T follicular helper cell (primary cell): ENCODE measurements around the gene PPA2.
"Not testable (repeated sequence)": the region's sequence is repeated elsewhere in the genome, so short reads cannot be mapped to it uniquely, and the experiment has no call there.

Experiments used
- DNase-seq: peaks from one replicate; pipeline ENCODE4 v3.0.0-alpha.2; 2020; ENCODE audit warnings: low read depth
- total RNA-seq, 2 experiments: gene quantifications; one replicate each; lab custom pipeline; 2026; lab: John Stamatoyannopoulos, UW

Gene PPA2
- total RNA-seq: 49.8 to 78.8 reads per million in 2 experiments

DNA sequence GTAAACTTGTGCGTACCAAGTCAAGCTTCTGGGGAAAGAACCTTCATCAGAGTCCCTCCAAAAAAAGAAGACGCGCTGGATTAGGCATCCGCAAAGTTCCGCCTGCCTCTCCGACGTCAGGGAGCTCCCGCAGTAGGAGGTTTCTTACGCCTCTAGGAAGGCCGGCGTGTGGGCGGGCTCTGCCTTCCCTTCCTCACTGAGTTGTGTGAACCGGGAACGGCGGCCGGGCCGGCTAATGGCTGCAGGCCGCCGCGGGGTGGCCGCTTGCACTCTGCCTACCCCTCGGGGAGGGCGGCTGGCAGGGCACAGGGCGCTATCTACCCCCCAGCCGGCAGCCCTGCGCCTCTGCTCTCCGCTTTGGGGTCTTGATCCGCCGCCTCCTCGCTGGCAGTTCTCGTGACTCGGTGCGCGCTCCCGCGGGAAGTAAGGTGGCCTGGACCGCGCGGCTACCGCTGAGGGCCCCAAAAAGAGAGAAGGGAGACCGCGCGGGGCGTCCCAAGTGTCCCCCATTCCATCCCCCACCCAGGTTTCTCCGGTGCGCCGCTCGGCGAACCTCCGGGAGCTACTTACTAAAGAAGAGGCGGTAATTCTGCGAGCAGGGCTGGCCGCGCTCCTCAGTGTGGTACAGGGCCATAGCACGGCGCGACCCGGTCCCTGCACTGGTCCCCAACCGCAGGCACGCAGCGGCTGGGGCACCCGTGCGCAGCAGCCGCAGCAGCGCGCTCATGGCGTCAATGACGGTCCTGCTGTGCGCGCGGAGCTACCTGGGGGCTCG lies at the start of gene PPA2:
Gene PPA2, minus strand, starts transcription at position 739 of the 775 bp plus-strand sequence. Its CDS starts 12 bp downstream, at position 727.
- peak; percentile 65 for DNase-seq

- no peak for DNase-seq
These were observed 47.2 kb upstream of the PPA2 start for GRCh38 chr4:105520819-105521790.

DNA sequence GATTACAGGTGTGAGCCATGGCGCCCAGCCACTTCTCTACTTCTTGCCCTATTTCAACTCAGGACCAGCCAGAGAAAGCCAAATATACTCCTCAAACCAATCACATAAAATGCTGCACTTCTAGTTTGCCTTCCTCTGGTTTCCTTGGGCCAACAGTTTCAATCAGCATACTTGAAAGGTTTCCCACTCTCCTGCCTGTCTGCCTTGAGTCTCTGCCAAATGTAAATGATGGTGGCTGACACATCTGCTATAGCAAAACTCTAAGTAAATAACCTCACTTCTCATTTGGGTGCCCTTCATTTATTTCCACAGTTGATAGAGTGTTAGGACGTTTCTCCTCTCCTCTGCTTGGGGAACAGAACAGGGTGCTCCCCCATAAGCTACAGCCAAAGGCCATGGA lies 36.4 kb upstream of the PPA2 start:
- DNase-seq: no peak

DNA sequence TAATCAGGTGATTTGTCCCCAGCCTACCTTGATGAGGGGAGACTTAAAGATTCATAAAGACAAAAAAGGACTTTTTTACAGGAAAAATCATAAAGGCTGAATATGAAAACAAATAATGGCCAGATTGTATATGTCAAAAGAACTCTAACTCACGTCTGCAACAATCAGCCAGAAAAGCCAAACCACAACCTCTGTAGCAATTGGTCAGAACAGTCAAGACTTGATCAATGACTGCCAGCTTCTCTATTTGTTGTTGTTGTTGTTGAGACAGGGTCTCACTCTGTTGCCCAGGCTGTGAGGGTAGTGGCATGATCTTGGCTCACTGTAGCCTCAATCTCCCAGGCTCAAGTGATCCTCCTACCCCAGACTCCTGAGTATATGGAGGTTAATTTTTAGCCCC lies 35.9 kb upstream of the PPA2 start:
- DNase-seq: no peak

- no peak for DNase-seq
These were observed 35.4 kb upstream of the PPA2 start for GRCh38 chr4:105509291-105509690.

DNA sequence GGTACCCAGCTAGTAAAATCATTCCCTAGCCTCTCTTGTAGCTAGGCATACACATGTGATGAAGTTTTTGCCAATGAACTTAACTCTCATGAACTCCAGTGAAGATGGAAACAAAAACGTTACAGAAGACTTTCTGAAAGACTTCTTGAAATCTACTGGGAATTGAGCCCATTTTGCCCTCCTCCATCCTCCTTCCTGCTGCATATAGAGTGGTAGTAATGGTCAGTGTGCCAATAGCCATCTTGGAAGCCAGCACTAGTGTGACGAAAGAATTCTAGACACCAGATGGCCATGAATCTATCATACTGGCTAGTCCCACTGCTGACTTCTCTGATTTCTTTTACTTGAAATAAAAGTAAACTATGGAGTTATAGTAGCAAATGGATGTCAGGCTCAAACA lies 30.9 kb upstream of the PPA2 start:
- no peak for DNase-seq

DNA sequence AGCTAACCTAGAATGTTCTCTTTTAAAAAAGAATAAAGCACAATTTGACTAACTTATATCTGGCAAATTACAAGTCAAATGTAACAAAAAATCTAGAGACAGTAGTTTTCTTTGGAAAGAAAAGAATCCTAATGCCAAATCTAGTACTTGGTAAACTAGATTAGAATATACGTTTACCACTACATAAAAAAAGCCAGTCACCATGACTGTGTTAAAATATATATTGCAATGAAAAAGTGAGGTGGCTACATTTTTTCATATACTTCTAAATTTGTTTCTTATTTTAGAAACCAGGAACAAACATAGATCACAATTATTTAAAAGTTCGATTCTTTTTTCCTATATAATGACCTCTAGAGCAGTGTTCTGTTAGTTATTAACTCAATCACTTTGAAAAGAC lies 29.6 kb upstream of the PPA2 start:
- DNase-seq: no peak

GRCh38 chr4:105496899-105497298 lies 23.0 kb upstream of the PPA2 start:
- no peak for DNase-seq

- no peak for DNase-seq
These were observed 21.8 kb upstream of the PPA2 start for GRCh38 chr4:105495667-105496066.

- DNase-seq: no peak
These were observed 16.7 kb upstream of the PPA2 start for GRCh38 chr4:105490523-105490922.

GRCh38 chr4:105483840-105484239 lies 10.0 kb upstream of the PPA2 start:
- no peak for DNase-seq

DNA sequence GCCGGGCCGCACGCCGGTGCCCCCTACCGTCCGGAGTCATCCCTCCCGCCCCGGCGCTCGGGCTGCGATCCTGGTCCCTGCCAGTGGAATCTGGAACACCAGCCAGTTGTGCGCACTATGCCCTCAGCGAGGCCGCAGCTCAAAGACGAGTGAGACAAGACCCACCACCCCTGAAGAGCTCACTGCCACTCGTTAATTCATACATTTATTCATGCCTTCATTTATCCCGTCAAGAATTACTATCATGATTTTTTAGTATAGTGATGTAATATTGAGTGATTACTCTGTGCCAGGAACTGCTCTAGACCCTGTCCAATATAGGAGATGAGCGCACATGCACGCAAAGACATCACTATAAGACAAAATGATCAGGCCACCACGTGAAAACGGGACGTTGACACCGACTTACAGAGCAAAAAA lies 247 bp upstream of the PPA2 start:
- peak; percentile 75 for DNase-seq

DNA sequence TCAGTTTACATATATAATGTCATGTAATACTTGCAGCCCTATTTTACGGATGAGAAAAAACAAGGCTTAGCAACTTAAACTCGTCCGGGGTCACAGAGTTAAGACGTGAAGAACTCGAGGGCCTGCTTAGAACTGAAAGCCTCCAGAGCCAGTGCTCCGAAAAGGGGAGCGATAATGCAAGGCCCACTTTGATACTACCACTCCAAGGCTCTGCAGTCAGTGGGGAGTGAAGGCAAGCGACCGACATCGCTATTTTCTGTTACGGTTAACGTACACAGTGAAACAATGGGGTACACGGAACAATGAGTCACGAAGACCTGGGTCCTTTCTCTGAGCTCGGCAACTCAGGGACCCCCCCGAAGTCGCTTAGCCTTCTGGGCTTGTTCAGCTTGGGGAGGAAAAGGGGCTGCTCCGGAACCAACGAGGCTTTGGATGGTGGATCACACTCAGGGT lies 965 bp downstream of the PPA2 start:
- no peak for DNase-seq

GRCh38 chr4:105471566-105472176 lies 2.2 kb downstream of the PPA2 start:
- DNase-seq: peak; percentile 60

- DNase-seq: no peak
These were observed 3.1 kb downstream of the PPA2 start for GRCh38 chr4:105470766-105471165.

- DNase-seq: no peak
These were observed 4.1 kb downstream of the PPA2 start for GRCh38 chr4:105469736-105470135.

DNA sequence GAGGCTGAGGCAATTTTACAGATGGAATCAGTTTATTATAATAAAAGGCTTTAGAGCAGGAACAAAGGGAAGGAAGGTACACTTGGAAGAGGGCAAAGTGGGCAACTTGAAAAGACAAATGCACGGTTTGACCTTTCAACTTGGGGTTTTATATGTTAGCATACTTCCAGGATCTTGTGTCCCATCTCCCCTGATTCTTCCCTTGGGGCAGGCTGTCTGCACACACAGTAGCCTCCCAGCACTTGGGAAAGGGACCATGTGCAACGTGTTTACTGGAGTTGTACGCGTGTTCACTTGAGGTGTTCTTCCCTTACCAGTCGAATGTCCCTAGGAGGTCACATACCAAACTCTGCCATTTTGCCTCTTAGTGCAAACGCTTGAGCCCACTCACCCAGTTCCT lies 7.3 kb downstream of the PPA2 start:
- no peak for DNase-seq

DNA sequence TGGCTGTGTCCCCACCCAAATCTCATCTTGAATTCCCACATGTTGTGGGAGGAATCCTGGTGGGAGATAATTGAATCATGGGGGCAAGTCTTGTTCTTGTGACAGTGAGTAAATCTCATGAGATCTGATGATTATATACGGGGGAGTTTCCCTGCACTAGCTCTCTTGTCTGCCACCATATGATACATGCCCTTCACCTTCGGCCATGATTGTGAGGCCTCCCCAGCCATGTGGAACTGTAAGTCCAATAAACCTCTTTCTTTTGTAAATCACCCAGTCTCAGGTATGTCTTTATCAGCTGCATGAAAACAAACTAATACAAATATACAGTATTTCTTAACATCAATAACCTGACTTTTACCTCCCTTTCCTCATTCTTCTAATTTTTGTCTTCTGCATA lies 9.3 kb downstream of the PPA2 start:
- DNase-seq: not testable (repeated sequence)

GRCh38 chr4:105462576-105462975 lies 11.3 kb downstream of the PPA2 start:
- no peak for DNase-seq

DNA sequence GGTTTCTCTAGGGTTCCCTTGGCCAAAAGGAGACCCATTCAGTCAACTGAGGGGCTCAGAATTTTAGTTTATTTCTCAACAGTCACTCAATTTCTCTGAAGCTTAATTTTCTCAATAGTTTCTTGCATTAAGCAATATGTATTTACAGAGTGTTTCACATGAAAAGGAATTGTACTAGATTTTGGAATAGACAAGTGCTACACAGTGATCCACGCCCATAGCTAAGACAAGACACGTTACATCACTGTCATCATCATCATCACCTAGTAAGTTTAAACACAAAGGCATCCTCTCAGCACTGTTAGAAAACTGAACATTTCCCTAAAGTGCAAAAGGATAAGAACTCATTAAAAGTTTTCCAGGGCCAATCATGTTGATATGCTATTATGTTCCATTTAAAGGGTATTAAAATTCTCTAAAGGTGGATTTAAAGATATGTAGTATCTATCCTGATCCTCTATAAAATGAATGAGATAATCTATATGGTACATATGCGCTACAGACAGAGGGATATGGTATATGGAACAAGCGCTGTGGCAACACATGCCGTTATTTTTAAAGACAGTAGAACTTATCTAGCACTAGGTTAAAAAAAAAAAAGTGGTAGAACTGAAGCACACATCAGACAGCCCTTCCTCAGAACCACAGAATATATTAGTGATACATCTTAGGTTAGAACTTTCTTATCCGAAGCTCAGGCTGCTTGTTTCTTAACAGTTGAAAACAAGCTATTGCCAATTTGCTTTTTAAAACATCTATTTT lies 12.1 kb downstream of the PPA2 start:
- DNase-seq: no peak

- DNase-seq: no peak
These were observed 12.6 kb downstream of the PPA2 start for GRCh38 chr4:105461221-105461620.

DNA sequence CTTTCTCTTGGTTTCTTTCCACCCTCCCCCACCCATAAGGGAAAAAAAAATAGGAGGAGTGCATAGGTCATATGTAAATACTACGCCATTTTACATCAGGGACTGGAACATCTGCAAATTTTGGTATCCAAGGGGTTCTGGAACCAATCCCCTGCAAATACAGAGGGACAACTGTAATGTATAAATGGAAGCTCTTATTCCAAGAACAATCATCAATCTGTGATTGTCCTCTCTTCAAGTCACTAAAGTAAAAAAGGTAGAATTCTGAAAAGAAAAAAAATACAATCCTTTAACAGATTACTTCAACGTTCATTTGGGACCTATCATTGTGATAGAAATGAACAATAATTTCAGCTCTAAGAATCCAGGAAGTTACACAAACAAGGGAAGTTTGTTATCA lies 13.6 kb downstream of the PPA2 start:
- DNase-seq: no peak
